ENCODE measurements around the gene PGAM2. TPM values are rescaled to one million over a fixed set of nuclear protein-coding genes. Genes with fewer than 3 reads are reported as not detected.

The PGAM2 gene
- total RNA-seq, 2 experiments from 2014 or later: 0.69 to 0.80 TPM

DNA sequence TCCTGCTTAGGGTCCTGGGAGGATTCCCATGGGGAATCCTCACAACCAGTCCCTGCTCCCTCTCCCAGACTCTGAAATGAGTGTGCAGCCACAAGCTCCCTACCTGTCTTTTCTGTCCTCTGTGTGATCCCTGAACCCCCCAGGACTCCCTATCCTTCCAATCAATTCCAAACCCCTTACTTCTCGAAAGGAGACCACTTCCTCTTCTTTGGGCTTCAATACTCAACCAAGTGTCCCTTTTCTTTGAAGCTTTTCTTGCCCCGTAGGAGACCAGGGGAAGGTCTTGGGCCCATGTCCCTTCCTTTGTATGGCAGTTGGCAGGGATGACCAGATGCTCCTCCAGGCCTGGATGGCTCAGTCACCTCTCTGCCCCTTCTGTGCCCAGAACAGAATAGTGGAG lies 40.5 kb upstream of the PGAM2 start:
- no peaks in the 10 kb centered on the region for H3K9me2 ChIP-seq (ENCODE audit: insufficient read depth, low read length)
- no peaks in the 10 kb centered on the region for H3K79me2 ChIP-seq (ENCODE audit: insufficient read depth, low read depth, low read length)
- peaks cover 9% of the 10 kb centered on the region; the same call in 1 of the 2 replicates for H3K36me3 ChIP-seq (ENCODE audit: insufficient read depth, low read length)
- no peak overlapping the region for H3K27ac ChIP-seq (ENCODE audit: low read depth, low read length, poor library complexity, severe bottlenecking)
- no peaks in the 10 kb centered on the region for H4K20me1 ChIP-seq (ENCODE audit: insufficient read depth, low read length)
- no peak overlapping the region for H2AFZ ChIP-seq (ENCODE audit: low read length)
- H3K4me1 ChIP-seq (ENCODE audit: insufficient read depth, low read length, poor library complexity, severe bottlenecking): peaks cover 52% of the 10 kb centered on the region
- no peaks in the 10 kb centered on the region for H3K9me3 ChIP-seq (ENCODE audit: low read length)
- ChIA-PET POLR2A (interaction anchor here (0.7 to 1.5 kb wide), 2 partner anchors 10 to 17 kb away, joined by 3 to 5 read pairs; partner anchors contain the start of gene POLD2), CTCF (ENCODE audit: unreplicated experiment) (no interaction called here)
- peak overlapping the region; percentile 68 for H3K4me2 ChIP-seq (ENCODE audit: low read length)
- DNase-seq (ENCODE audit: low spot score): no peak
- TF ChIP-seq, protein P1, sequence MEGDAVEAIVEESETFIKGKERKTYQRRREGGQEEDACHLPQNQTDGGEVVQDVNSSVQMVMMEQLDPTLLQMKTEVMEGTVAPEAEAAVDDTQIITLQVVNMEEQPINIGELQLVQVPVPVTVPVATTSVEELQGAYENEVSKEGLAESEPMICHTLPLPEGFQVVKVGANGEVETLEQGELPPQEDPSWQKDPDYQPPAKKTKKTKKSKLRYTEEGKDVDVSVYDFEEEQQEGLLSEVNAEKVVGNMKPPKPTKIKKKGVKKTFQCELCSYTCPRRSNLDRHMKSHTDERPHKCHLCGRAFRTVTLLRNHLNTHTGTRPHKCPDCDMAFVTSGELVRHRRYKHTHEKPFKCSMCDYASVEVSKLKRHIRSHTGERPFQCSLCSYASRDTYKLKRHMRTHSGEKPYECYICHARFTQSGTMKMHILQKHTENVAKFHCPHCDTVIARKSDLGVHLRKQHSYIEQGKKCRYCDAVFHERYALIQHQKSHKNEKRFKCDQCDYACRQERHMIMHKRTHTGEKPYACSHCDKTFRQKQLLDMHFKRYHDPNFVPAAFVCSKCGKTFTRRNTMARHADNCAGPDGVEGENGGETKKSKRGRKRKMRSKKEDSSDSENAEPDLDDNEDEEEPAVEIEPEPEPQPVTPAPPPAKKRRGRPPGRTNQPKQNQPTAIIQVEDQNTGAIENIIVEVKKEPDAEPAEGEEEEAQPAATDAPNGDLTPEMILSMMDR (conservative IDR thresholded peaks at IDR 0.05; ENCODE audit: low read length): no peak
- TF ChIP-seq EZH2phosphoT487 (IDR thresholded peaks at IDR 0.05; ENCODE audit: borderline replicate concordance, low read depth, low read length): no peak
- H3K4me3 ChIP-seq (ENCODE audit: low read depth, low read length, poor library complexity, severe bottlenecking): peak overlapping the region; percentile 70
- no TSS peak for BruUV-seq (replicated peaks)
- intact Hi-C loops (cut with micrococcal nuclease; ENCODE audit: unreplicated experiment): no loop called here

DNA sequence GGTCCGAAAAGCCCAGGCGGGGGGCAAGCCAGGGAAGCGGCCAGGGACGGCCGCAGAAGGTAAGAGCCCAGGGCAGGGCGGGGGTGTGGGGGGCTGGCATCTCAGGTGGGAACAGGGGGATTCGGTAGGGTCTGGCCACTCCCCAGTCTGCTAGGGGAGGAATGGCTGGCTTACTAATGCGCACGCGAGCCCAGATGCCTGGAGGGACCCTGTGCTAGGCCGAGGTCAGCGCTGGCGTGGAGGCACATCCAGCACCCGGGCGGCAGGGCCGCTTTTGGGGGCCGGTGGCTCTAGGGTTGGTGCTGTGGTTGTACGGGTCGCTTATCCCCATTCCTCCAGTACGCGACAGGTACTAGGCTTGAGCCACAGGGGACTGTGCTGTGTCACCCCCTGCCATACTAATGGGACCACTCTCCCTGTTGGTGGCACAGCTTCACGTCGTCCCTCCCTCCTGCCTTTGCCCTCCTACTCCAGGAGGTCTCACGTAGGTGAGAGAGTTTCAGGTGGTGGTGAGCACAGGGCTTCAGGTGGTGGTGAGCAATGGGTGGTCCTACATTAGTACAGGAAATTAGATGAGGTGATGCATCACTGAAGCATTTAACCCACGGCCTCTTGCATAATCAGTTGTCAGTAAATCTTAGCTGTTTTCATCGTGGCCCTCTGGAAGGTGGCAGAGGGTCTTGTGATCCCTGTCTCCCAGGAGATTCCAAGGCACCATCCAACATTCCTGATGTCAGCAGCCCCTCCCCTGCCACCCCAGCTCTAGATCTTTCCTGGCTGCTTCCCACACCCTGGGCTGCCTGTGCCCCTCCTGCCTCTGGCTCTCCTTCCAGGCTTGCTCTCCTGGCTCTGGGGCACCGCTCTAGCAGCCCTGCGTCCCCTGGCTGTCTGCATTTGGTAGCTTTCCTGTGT lies 39.7 kb upstream of the PGAM2 start:
- Histone ChIP-seq H3K4me2 (ENCODE audit: low read length) (peak overlapping the region; percentile 68), H4K20me1 (ENCODE audit: insufficient read depth, low read length) (no peaks in the 10 kb centered on the region), H3K27ac (ENCODE audit: low read depth, low read length, poor library complexity, severe bottlenecking) (peak overlapping the region; percentile 46), H3K9me2 (ENCODE audit: insufficient read depth, low read length) (no peaks in the 10 kb centered on the region), H3K36me3 (ENCODE audit: insufficient read depth, low read length) (0 out of 2 replicates have a peak, but pooled peaks cover 2% of the 10 kb centered on the region), H3K9me3 (ENCODE audit: low read length) (no peaks in the 10 kb centered on the region), H3K4me1 (ENCODE audit: insufficient read depth, low read length, poor library complexity, severe bottlenecking) (peaks cover 59% of the 10 kb centered on the region), H3K79me2 (ENCODE audit: insufficient read depth, low read depth, low read length) (no peaks in the 10 kb centered on the region), H3K4me3 (ENCODE audit: low read depth, low read length, poor library complexity, severe bottlenecking) (peak overlapping the region; percentile 70), H2AFZ (ENCODE audit: low read length) (no peak overlapping the region; the same call in 1 of the 2 replicates)
- TF ChIP-seq, protein P1 (conservative IDR thresholded peaks at IDR 0.05; ENCODE audit: low read length): 0 out of 2 replicates have a peak, but pooled peaks have one; percentile 4
- TF ChIP-seq EZH2phosphoT487 (IDR thresholded peaks at IDR 0.05; ENCODE audit: borderline replicate concordance, low read depth, low read length): no peak
- no peak for DNase-seq (ENCODE audit: low spot score)
- BruUV-seq (replicated peaks): no TSS peak
- intact Hi-C loops (cut with micrococcal nuclease; ENCODE audit: unreplicated experiment): no loop called here
- ChIA-PET POLR2A (interaction anchor here (0.7 to 1.5 kb wide), 2 partner anchors 10 to 18 kb away, joined by 3 to 5 read pairs; partner anchors contain the start of gene POLD2), CTCF (ENCODE audit: unreplicated experiment) (no interaction called here)
